Forelimb muscle (tissue), 1 donor: Measurements from ENCODE around the gene DLD. TPM values are rescaled to one million over a fixed set of nuclear protein-coding genes. Genes with fewer than 3 reads are reported as not detected.
A peak's percentile ranks its signal among the peaks of the same experiment; 100 is the strongest.
"Not testable (repeated sequence)": the region's sequence is repeated elsewhere in the genome, so short reads cannot be mapped to it uniquely, and the experiment has no call there.

Experiments used
- DNase-seq: peaks from one replicate; pipeline ENCODE4 v3.0.0-alpha.2; 2013; ENCODE audit warnings: low read depth
- polyA plus RNA-seq: library from polyadenylated mRNA; unstranded; fragments of 120-200 nt; gene quantifications from one replicate; pipeline ENCODE4 v1.2.1, GENCODE V29; 2013; ENCODE audit not compliant: insufficient read length

The DLD gene
- polyA plus RNA-seq, 1 donor, result 87.0 TPM

DNA sequence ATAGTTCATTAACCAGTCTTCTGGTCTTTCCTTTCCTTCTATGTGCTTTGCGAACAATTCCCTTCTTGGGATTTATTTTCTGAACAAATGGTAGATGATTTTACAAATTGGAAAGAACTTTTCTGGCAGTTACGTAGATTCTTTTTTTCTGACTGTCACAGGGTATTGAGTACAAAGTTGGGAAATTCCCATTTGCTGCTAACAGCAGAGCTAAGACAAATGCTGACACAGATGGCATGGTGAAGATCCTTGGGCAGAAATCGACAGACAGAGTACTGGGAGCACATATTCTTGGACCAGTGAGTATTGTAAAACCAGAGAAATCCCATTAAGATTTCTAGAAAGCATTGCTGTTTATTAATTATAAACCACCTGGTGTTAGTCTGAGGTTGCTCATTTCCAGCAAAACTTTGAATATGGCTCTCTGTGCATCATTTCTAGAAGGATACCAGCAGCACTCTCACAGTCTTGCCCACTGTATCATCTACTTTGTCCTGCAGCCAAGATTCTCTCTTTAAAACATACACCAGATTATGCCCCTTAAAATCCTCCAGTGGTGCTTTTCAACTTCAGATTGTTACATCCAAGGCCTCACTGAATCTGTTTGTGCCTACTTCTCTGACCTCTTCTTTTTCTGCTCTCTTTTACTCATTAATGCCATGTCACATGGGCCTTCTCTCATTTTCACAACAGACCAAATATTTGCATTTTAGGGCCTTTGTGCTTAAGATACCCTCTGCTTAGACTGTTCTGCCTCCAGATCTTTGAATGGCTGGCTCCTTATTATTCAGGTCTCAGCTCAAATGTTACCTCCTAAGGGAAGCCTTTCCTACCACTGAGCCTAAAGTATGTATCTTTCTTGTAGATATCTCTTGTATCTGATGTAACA, 27.0 kb downstream of the DLD start:
- no peak for DNase-seq

GRCh38 chr7:107918948-107919347, 28.0 kb downstream of the DLD start:
- no peak for DNase-seq

DNA sequence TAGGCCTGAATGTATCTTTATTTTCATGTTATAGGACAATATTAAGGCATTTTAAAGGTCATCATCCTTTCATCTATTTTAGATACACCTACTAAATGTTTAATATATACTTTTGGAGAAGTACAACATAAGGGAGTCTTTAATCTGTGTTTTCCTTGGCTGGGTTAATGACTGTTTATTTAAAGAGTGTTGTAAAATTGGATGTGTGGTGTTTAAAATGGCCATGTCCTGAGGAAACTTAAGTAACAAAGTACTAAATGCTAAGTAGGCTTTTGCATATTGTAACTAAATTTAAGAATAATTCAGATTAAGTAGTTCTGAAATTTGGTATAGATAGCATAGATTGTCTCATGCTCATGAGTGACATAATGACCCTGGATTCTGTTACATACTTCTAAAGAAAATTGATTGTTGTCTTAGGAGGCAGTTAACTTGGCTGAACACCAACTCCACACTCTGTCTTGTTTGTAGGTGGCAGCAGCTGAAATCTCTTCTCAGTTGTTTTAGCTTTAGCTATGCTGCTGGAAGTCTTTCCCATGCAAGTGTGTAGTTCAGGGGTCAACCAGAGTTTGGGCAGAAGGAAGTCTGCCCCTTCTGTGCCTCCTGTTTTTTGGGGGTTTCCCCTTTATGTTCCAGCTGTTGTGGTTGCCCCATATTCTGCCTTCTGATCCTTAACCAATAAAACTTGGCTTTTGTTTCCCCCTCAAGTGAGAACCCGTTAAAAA, 29.2 kb downstream of the DLD start:
- no peak for DNase-seq

- not testable (repeated sequence) for DNase-seq
Measured at GRCh38 chr7:107921826-107922225, 30.8 kb downstream of the DLD start.

DNA sequence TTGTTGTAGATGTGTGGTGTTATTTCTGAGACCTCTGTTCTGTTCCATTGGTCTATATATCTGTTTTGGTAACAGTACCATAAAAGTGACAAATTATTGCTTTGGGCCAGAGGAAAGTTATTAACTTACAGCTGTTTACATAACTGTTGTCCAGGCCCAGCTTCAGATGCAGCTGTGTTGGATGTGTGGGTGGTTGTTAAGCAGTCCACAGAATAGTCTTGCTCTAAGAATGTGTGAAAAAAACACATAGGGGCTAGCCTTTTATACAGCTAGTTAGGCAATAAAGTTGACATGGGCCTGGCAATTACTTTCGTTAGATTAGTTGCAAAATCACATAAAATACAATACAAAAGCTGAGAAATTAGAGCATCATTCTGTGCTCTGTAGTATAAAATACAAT, 31.9 kb downstream of the DLD start:
- no peak for DNase-seq

DNA sequence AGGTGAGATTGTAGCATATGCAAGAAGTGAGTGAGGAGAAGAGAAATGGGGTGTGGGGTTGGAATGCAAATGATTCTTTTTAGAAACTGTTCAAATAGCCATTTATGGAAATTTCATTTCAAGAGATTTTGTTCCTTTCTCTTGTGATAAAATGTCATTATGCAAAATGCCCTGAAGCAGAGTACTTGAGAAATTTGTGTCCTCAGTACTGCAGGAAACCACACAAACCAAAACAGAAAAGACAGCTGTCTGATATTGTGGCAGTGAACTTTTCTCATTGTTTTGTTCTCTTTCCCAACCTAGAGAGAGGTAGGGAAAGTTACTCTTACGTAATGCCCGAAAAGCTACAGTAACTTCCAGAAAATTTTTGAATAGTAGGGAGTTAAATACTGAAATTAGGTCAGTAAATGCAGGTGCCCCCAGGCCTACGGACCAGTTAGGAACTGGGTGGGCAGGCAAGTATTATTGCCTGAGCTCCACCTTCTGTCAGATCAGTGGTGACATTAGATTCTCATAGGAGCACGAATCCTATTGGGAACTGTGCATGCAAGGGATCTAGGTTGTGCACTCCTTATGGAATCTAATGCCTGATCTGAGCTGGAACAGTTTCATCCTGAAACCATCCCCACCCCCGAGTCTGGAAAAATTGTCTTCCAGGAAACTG, 34.0 kb downstream of the DLD start:
- no peak for DNase-seq

- DNase-seq, result peak; percentile 59
Measured at GRCh38 chr7:107926481-107926880, 35.5 kb downstream of the DLD start.

DNA sequence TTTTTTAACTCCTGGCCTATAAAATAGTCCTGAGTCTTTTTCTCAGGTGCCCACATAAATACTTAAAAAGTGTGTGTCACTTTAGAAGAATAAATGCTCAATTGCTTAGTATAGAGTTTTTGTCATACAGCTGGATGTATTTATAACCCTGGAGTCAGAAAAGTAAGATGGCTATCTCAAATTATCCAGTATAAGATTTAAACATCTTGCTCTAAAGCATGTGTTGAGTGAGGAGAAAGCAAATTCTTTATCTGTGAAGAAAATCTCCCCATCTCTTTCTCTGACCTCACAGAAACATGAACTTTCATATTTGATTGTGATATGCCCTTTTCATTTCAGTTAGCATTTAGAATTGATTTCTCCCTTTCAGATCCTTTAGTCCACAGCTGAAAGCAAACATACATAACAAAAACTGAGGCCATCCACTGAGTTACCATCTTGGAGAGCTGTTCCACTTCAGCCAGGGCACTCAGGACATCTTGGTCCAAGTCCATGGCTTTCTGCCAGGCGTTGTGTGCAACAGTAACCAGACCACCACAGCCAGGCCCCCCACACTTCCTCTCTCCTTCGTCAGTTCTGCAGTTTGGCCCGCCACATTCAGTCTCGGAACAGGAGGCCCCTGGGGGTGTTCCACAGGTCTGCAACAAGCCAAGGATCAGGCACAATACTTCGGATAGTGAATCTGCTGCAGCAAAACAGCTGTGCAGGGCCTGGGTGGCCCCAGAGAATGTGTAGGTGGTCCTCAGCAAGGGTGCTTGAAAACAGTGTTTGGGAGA, 40.9 kb downstream of the DLD start:
- no peak for DNase-seq

GRCh38 chr7:107932805-107933204, 41.8 kb downstream of the DLD start:
- no peak for DNase-seq

DNA sequence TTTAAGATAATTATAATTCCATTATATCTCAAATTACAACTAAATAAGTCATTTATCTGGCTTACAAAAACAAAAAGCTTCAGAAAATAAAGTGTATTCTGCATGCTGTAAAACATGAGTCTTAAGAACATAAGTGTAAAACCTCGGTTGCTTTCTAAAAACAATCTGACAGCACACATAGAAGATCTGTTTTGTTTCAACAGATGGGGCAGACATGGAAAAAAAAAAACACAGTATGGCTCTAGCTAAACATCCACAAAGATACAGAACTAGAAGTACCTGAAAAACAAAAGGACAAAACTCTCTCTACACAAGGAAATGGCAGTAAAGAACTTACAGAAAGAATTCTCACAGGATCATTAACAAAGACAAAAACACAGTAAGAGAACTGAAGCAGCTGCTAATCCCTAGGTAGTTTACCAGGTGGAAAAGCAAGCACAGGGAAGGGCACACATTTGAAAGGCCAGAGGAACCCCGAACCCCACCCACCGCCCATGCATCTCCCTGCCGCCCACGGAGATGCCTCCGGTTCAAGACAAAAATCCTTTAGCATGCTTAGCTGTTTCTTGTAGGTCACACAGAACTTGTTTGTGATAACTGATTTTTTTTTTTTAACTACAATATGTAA, 42.5 kb downstream of the DLD start:
- DNase-seq, result no peak

DNA sequence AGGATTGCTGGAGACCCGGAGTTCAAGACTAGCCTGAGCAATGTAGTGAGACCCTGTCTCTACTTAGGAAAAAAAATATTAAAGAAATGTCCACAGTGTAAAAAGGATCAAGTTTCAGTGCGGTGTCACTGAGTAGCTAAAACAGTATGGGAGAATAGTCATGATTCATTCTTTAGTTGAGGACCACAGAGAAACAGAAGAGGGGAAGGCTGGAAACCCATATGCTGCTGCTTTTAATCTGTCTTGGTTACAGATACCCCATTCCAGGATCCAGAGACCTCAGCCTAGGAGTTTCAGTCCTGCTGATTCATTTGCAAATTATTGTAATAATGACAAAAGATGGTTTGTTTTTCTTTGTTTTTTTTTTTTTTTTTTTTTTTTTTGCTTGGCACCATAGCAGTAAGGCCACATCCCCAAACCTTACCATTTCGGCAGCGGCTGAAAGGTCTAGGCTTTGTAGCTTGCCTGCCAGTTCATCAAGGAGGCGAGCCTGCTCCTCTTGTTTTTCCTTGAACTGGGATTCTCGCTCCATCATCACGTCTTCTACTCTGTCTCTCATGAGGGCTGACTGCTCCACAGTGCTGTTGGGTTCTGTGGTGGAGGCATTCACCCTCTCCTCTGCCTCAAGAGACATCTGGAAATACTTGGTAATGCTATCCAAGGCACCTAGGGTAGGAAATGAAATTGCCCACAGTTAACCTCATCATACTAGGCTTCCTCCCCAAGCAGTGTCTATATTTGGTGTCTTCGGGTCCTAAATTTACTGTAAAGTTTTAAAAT, 44.2 kb downstream of the DLD start:
- no peak for DNase-seq

- no peak for DNase-seq
Measured at GRCh38 chr7:107936312-107936711, 45.3 kb downstream of the DLD start.

GRCh38 chr7:107937531-107937930, 46.5 kb downstream of the DLD start:
- DNase-seq, result no peak

GRCh38 chr7:107938456-107939250, 47.7 kb downstream of the DLD start:
- no peak for DNase-seq

DNA sequence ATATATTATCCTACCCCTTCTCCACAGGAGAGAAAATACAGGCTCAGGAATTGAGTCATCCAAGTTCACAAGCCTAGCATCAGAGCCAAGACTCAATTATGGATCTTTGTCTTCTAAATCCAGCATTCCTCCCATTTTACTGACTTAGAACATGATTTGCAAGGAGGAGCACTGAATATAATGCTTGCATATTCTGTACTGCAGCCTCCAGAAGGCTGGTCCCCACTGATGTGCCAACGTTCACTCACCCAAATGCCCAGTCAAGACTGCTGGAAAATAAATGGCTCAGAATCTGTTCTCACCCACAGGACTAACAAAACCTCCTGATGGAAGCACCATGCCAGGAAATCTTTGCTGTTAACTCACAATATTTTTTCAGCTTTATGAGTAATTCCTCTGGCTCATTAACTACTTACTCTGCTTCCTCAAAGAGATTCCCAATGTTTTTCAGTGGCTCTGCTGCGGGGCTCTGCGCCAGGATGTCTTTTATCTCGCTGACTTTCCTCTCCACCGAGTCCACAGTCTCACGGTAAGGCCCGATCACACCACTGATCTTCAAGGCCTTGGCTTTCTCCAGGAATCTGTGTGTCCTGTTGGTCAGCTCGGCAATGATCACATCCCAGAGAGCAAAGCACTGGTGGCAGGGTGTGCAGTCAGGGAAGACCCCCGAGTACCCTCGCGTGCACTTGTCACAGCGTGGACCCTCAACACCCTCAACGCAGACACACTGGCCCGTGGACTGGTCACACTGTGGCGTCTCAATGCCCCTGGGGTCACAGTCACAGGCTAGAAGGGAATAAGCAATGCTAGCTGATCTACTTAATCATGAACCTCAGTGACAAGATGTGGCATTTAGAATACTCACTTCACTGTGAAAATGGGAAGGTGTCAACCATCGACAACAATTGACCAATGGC, 48.8 kb downstream of the DLD start:
- no peak for DNase-seq

DNA sequence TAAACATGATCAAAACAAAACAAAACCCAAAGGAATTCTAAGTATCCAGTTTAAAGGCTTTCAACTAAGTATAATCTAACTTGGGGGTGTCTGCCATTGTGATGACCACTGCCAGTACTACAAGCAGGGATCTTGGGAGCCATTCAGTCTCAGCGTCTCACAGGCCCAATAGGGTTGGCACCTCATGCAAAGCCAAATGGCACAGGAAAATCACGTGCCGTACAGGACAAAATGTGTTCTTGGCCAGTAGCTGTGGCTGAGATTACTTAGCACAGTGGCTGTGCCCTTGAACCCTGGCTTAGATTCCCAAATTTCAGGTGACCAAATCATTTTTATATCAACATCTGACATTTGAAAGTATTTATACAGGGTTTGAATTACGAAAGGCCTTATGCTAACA, 50.0 kb downstream of the DLD start:
- DNase-seq, result no peak

DNA sequence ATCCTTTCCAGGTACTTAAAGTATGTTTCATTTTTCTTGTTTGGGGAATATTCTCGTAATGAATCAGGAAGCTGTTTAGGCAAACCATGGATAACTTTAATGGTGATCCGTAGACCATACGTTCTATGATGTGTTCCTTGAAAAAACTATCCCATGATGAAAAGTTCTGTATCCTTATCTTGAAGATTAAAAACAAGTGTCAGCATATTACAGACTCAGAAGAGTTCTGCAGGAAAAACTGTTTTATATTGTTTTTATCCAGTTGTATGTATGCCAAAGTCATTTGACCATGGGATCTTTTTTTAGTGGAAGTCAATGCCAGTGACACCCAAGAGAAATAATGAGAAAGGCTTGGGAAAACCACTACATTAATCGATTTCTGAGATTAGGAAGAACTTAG, 52.0 kb downstream of the DLD start:
- no peak for DNase-seq

GRCh38 chr7:107944411-107945169, 53.6 kb downstream of the DLD start:
- DNase-seq, result no peak
